Caco-2 (cell line): Measurements from ENCODE around the gene ELMO1. TPM values are rescaled to one million over a fixed set of nuclear protein-coding genes. Genes with fewer than 3 reads are reported as not detected.

Source experiments
- BruUV-seq: library from RNA; stranded (reverse); fragments of 400-500 nt; replicated peaks from 2 replicates; lab custom pipeline; 2021; lab: Mats Ljungman, UMichigan
- CTCF ChIA-PET: fragments of 300-600 bp; sonication (Branson Sonifier 250); formaldehyde crosslinking; loops from one replicate; lab custom pipeline; 2022; ENCODE audit warnings: antibody characterized with exemption; lab: Charles Lee
- POLR2A ChIA-PET: fragments of 300-600 bp; sonication (Branson Sonifier 250); formaldehyde crosslinking; loops from one replicate; lab custom pipeline; 2022; ENCODE audit warnings: antibody characterized with exemption; lab: Charles Lee
- DNase-seq, 2 experiments: peaks; one replicate each; pipeline versions ENCODE4 v3.0.0 to v3.0.0-alpha.2; 2020 to 2022
- H3K27me3 ChIP-seq: replicated peaks from 2 replicates; pipeline ENCODE4 v1.6.0; 2011; ENCODE audit warnings: low read length; ENCODE audit not compliant: control insufficient read depth, insufficient read depth
- H3K36me3 ChIP-seq: 2 replicates; pipeline ENCODE4 v1.5.1; 2011; ENCODE audit warnings: low read length; ENCODE audit not compliant: control insufficient read depth, insufficient read depth
- H3K4me1 ChIP-seq: fragments of 250-450 bp; sonication (Bioruptor Pico); 2 replicates; pipeline ENCODE4 v1.5.1; 2020; ENCODE audit warnings: mild to moderate bottlenecking
- H3K4me3 ChIP-seq: 2 replicates; pipeline ENCODE4 v1.5.1; 2011; ENCODE audit warnings: low read depth, mild to moderate bottlenecking, control low read depth, low read length
- H3K9me3 ChIP-seq: fragments of 250-450 bp; sonication (Bioruptor Pico); 2 replicates; pipeline ENCODE4 v1.5.1; 2020; ENCODE audit warnings: mild to moderate bottlenecking, moderate library complexity
- H3K27ac Mint-ChIP-seq: one replicate; pipeline ENCODE4 v1.8.0; 2022; ENCODE audit warnings: mixed read lengths; ENCODE audit not compliant: unreplicated experiment
- H3K27me3 Mint-ChIP-seq: one replicate; pipeline ENCODE4 v1.8.0; 2022; ENCODE audit warnings: mixed read lengths; ENCODE audit not compliant: insufficient read depth, unreplicated experiment
- H3K36me3 Mint-ChIP-seq: one replicate; pipeline ENCODE4 v1.8.0; 2022; ENCODE audit warnings: mild to moderate bottlenecking, mixed read lengths; ENCODE audit not compliant: insufficient read depth, unreplicated experiment
- H3K4me1 Mint-ChIP-seq: one replicate; pipeline ENCODE4 v1.8.0; 2022; ENCODE audit warnings: low read depth, mixed read lengths; ENCODE audit not compliant: unreplicated experiment
- H3K4me3 Mint-ChIP-seq: one replicate; pipeline ENCODE4 v1.8.0; 2022; ENCODE audit warnings: mild to moderate bottlenecking, moderate library complexity, mixed read lengths; ENCODE audit not compliant: unreplicated experiment
- H3K9me3 Mint-ChIP-seq: one replicate; pipeline ENCODE4 v1.8.0; 2022; ENCODE audit warnings: mixed read lengths; ENCODE audit not compliant: unreplicated experiment
- CTCF ChIP-seq, 2 experiments: fragments of 200-600 bp in 1 of 2; IDR thresholded peaks; 1 replicate in 1 of 2; 2 replicates in 1 of 2; pipeline versions ENCODE4 v1.5.1 to v1.8.0; 2011 to 2022; ENCODE audit warnings: antibody characterized with exemption in 1 of 2, control low read depth in 1 of 2, inconsistent platforms in 1 of 2, low read depth in 1 of 2, low read length in 1 of 2, mild to moderate bottlenecking in 1 of 2, moderate library complexity in 1 of 2; ENCODE audit not compliant: insufficient read depth in 1 of 2, severe bottlenecking in 1 of 2, unreplicated experiment in 1 of 2
- intact Hi-C: fragments of 100-400 bp; cut with micrococcal nuclease; formaldehyde crosslinking; loops from one replicate; pipeline ENCODE4 v1.10.0; 2022; ENCODE audit not compliant: unreplicated experiment
- total RNA-seq: library from RNA; stranded (reverse); gene quantifications from 2 replicates; pipeline ENCODE4 v1.2.3, GENCODE V29; 2022

ELMO1 gene
- total RNA-seq, 1 experiment from 2014 or later: 0.14 TPM

- no TSS peak for BruUV-seq
- POLR2A ChIA-PET: no interaction called here
- H3K4me3 Mint-ChIP-seq: no peak overlapping the region
Observed at GRCh38 chr7:36920433-36920832, 528.2 kb downstream of the ELMO1 start.

GRCh38 chr7:36919738-36920137 lies 528.9 kb downstream of the ELMO1 start:
- intact Hi-C loops: no loop called here
- H3K9me3 ChIP-seq: peaks cover 4% of the 10 kb centered on the region; the same call in 1 of the 2 replicates
- DNase-seq: no peak
- no peak overlapping the region for H3K4me3 Mint-ChIP-seq
- peaks cover 21% of the 10 kb centered on the region for H3K9me3 Mint-ChIP-seq
- no peaks in the 10 kb centered on the region for H3K4me1 Mint-ChIP-seq
- no peak overlapping the region for H3K27ac Mint-ChIP-seq
- peaks cover 5% of the 10 kb centered on the region for H3K36me3 Mint-ChIP-seq
- CTCF ChIA-PET: no interaction called here
- no peaks in the 10 kb centered on the region; the same call in 1 of the 2 replicates for H3K4me1 ChIP-seq
- POLR2A ChIA-PET: no interaction called here
- no peaks in the 10 kb centered on the region for H3K36me3 ChIP-seq
- H3K27me3 Mint-ChIP-seq: no peaks in the 10 kb centered on the region
- H3K27me3 ChIP-seq: no peaks in the 10 kb centered on the region; the same call in 1 of the 2 replicates
- no peak for TF ChIP-seq CTCF (IDR thresholded peaks at IDR 0.05; ENCODE audit: insufficient read depth in 1 of 2, low read depth in 1 of 2, low read length in 1 of 2, severe bottlenecking in 1 of 2, unreplicated experiment in 1 of 2)
- no peak overlapping the region for H3K4me3 ChIP-seq
- no TSS peak for BruUV-seq

More at GRCh38 chr7:36920433-36920832, 528.2 kb downstream of the ELMO1 start:
- no peaks in the 10 kb centered on the region; the same call in 1 of the 2 replicates for H3K27me3 ChIP-seq
- DNase-seq: no peak
- no peak overlapping the region for H3K4me3 ChIP-seq
- H3K9me3 Mint-ChIP-seq: peaks cover 22% of the 10 kb centered on the region
- no peaks in the 10 kb centered on the region for H3K4me1 Mint-ChIP-seq
- H3K27me3 Mint-ChIP-seq: no peaks in the 10 kb centered on the region
- no peaks in the 10 kb centered on the region for H3K36me3 ChIP-seq
- H3K36me3 Mint-ChIP-seq: peaks cover 5% of the 10 kb centered on the region
- H3K27ac Mint-ChIP-seq: no peak overlapping the region
- no peaks in the 10 kb centered on the region; the same call in 1 of the 2 replicates for H3K4me1 ChIP-seq
- TF ChIP-seq CTCF (IDR thresholded peaks at IDR 0.05; ENCODE audit: insufficient read depth in 1 of 2, low read depth in 1 of 2, low read length in 1 of 2, severe bottlenecking in 1 of 2, unreplicated experiment in 1 of 2): no peak
- intact Hi-C loops: no loop called here
- CTCF ChIA-PET: no interaction called here
- H3K9me3 ChIP-seq: peaks cover 4% of the 10 kb centered on the region; the same call in 1 of the 2 replicates

GRCh38 chr7:36918591-36918990 lies 530.1 kb downstream of the ELMO1 start:
- peaks cover 10% of the 10 kb centered on the region for H3K9me3 Mint-ChIP-seq
- no peaks in the 10 kb centered on the region for H3K27me3 ChIP-seq
- ChIA-PET CTCF (no interaction called here), POLR2A (no interaction called here)
- DNase-seq: no peak
- H3K9me3 ChIP-seq: peaks cover 4% of the 10 kb centered on the region; the same call in 1 of the 2 replicates
- intact Hi-C loops: no loop called here
- no peaks in the 10 kb centered on the region for H3K27me3 Mint-ChIP-seq
- no peak for TF ChIP-seq CTCF (IDR thresholded peaks at IDR 0.05; ENCODE audit: insufficient read depth in 1 of 2, low read depth in 1 of 2, low read length in 1 of 2, severe bottlenecking in 1 of 2, unreplicated experiment in 1 of 2)
- no TSS peak for BruUV-seq
- H3K27ac Mint-ChIP-seq: no peak overlapping the region
- H3K4me1 ChIP-seq: no peaks in the 10 kb centered on the region; the same call in 1 of the 2 replicates
- H3K36me3 Mint-ChIP-seq: peaks cover 5% of the 10 kb centered on the region
- no peaks in the 10 kb centered on the region for H3K36me3 ChIP-seq
- H3K4me3 ChIP-seq: no peak overlapping the region
- H3K4me1 Mint-ChIP-seq: no peaks in the 10 kb centered on the region
- H3K4me3 Mint-ChIP-seq: no peak overlapping the region
